GM18505 (cell line): ENCODE data around the gene ATP6V1G2.
A peak's percentile ranks its signal among the peaks of the same experiment; 100 is the strongest.
"Not testable (repeated sequence)": the region's sequence is repeated elsewhere in the genome, so short reads cannot be mapped to it uniquely, and the experiment has no call there.

ENCODE experiments used
- ATAC-seq: cut with Tn5 transposase; IDR thresholded peaks from one replicate; pipeline ENCODE4 v1.9.1; 2021; ENCODE audit not compliant: unreplicated experiment
- POLR2A ChIP-seq: IDR thresholded peaks from 4 replicates; pipeline ENCODE4 v1.6.1; 2011; ENCODE audit warnings: borderline replicate concordance; ENCODE audit not compliant: insufficient read depth, insufficient read length; ENCODE audit errors: extremely low read depth

Gene ATP6V1G2

DNA sequence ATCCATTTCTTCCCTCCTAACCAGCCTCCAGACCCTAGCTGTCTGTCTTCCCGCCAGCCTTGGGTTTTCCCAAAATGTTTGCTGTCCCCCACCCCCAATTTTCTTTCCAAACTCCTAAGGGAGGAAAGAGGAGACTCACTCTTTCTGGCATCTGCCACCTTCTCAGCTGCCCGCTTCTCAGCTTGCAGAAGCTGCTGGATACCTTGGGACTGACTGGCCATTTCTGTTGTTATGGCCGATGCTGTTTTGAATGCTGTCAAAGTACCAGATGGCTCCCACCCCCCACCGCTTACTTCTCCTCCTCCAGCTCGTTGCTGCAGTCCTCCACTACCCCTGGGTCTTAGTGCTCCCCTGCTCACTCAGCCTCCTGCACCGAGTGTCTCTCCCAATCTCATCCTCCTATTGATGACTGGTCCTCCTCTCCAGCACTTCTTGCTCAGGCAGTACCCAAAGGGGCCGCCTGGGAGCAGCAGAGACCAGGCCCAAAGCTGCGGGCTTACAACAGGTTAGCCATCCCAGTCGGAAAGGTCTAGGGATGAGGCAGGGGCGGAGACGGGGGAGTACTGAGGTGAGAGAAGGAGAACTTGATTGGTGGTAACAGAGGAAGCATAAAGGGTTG lies at the start of gene ATP6V1G2:
Gene ATP6V1G2 (minus strand): TSS at position 270 of the 619 bp plus-strand sequence. CDS start 49 bp downstream, at position 221.
- no peak for TF ChIP-seq POLR2A
- ATAC-seq, result peak; percentile 52

DNA sequence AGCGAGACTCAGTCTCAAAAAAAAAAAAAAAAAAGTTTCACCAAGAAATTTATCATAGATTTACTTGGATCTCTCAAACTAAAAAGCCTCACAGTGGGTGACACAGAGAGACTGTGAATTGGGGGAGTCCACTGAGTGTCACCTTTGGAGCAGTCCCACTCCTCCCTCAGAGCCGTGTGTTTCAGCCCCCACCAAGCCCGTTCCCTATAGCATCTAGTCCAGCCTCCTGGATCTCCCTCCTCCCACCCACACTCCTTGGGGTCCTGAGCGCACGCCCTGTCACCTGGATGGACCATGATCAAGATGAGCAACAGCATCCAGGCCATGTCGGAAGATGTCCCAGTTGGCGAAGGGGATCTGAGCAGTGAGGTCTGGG lies 46.0 kb upstream of the ATP6V1G2 start:
- TF ChIP-seq POLR2A, result no peak
- ATAC-seq, result no peak

DNA sequence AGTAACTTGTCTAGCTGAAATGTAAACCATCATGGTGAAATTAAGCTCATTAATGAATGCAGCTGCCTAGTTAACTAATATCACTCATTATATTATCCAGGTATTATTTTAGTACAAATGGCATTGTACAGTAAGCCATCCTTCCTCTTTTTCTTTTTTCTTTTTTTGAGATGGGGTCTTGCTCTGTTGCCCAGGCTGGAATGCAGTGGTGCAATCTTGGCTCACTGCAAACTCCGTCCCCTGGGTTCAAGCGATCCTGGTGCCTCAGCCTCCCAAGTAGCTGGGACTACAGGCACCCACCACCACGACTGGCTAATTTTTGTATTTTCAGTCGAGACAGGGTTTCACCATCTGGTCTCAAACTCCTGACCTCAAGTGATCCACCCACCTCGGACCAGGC lies 44.3 kb upstream of the ATP6V1G2 start:
- ATAC-seq, result not testable (repeated sequence)

DNA sequence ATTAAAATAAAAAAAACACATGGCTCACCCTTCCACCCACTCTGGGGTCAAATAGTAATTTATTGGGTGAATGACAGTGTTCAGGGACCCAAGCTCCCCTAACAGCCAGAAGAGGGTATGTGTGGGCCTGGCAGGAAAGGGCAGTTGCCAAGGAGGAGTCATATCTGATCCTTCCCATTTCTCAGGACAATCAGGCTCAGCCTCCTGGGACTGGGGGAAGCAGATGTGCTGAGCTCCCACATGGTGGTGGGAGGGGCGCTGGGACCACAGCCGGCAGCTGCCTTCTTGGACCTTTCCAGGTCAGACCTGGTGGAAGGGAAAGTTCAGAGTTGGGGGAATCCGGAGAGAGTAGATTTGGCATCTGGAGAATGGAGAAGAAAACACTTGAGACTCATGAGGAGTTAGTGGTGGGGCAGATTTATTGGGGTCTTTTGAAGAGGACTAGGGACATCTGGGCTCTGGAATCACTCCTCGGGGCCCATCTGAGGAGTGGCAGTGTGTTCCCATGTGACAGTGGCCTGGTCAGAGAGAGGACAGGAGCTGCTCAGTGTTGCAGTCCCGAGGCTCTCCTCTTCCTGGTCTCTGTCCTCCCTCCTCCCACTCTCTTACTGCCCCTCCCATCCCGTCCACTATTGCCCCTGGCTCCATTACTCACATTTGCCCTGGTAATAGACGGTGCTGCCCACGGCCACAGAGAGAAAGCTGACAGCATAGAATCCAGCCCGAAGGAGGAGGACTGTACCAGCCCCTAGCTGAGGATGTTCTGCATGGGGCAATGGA lies 42.7 kb upstream of the ATP6V1G2 start:
- no peak for TF ChIP-seq POLR2A
- ATAC-seq, result no peak

DNA sequence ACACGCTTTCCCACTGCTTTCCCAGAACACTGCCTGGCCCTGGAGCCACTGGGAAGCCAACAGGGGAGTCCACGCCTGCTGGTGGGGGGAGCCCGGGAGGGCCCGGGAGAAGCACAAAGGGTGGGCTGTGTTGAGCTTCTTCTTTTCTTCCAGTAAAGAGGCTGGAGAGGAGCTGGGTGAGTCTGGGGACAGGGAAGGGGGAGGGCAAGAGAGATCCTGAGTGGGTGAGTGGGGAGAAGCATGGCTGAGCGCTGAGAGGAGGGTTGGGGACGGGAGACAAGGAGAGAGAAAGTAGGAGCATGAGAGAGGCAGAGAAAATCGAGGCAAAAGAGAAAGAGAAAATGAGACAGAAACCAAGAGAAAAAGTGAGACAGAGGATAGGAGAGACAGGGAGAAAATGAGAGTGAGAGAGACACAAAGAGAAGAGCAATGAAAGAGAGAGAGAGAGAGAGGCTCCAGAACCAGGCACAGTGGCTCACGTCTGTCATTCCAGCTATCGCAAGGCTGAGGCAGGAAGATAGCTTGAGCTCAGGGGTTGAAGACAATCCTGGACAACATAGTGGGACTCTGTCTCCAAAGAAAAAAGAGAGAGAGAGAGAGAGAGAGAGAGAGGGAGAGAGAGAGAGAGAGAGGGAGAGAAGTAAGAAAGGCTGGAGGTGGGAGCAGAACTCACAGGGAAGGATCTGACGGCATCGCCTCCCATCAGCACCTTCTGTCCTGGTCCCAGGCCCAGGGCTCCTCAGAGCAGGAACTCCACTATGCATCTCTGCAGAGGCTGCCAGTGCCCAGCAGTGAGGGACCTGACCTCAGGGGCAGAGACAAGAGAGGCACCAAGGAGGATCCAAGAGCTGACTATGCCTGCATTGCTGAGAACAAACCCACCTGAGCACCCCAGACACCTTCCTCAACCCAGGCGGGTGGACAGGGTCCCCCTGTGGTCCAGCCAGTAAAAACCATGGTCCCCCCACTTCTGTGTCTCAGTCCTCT lies 41.7 kb upstream of the ATP6V1G2 start:
- no peak for ATAC-seq
- peak; percentile 1 for TF ChIP-seq POLR2A

DNA sequence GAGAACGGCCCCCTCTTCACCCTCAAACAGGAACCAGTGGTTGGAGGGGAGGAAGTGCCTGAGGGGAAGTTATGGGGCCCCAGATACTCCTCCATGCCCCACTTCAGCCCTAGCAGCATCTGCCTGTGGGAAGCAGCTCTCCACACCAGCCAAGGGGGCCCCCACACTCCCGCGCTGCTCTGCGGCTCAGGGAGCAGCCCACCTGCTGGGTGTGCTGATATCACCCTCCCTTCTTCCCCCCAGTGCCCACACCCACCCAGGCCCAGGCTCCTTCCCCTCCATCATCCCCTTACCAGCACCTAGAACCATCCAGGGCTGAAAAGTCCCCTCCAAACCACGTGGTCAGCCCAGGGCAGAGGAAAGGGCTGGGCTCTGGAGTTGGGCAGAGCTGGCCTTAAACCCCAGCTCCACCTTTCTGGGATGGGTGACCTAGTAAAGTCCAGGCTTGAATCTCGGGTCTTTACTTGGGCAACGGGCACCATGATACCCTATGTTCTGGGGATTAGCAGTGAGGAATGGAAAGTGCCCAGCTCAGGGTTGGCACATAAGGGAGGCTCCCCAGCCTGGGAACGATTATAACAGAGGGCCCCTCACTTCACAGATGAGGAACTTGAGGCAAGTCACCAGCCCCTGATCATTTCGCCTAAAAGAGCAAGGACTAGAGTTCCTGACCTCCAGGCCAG lies 40.3 kb upstream of the ATP6V1G2 start:
- peak; percentile 45 for TF ChIP-seq POLR2A

DNA sequence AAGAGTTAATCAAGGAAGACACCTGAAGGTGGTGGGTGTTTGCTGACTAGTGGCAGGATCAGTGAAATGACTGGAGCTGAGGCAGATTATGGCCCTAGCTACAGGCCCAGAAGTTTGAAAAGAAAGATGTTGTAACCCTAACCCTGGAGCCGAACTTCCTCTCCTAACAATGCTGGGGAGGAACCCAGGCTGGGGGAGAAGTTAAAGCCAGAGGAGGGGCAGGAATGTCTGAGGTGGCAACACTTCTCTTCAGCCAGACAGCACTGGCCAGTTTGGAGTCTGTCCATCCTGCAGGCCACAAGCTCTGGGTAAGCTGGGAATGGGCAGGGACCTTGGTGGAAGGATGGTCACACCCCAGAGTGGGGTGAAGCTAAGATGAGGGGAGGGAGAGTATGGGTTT lies 39.6 kb upstream of the ATP6V1G2 start, which contains the start of gene LST1:
Gene LST1 (plus strand): TSS at position 270 of the 400 bp plus-strand sequence. CDS start 1,023 bp downstream, outside the sequence.
- TF ChIP-seq POLR2A, result no peak
- ATAC-seq, result no peak

More for the DNA sequence above, 40.3 kb upstream of the ATP6V1G2 start:
- ATAC-seq, result no peak

DNA sequence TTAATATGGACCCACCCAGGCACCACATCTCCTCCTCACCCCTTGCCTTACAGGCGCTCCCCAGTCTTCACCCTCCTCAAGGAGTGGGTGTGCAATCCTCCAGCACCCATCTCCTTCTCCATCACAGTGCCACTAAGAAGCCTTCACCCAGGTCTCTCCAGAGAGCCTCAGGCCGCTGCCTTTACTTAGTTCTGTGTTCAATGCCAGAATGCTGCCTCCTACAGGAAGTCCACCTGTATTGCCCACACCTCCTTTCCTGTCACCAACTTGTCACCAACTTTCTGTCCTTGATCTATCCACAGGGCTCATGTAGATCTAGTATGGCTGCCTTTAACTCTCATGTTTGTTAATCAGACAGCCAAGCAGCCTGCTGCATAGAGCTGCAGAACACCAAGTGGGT lies 39.1 kb upstream of the ATP6V1G2 start:
- ATAC-seq, result no peak
- no peak for TF ChIP-seq POLR2A

DNA sequence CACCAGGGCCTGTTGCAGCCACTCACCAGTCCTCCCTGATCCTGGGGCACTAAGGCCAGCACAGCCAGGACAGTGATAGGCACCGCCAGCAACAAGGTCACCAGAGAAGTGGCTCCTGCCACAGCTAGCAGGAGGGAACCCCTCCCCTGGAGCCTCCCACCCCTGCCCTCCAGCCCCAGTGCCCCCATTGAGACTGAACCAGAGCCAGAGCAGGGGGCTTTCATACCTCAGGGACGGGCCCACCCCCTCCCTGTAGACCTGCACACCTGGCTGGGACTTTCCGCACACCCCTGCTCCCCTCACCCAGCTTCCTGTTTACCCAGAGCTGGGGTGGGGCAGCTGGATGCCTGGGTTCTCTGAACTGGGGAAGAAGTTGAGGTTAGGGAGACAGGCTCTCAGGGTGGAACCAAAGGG lies 35.8 kb upstream of the ATP6V1G2 start, which contains the start of gene LTB:
Gene LTB (minus strand): TSS at position 195 of the 414 bp plus-strand sequence. CDS start 7 bp downstream, at position 188.
- no peak for ATAC-seq

DNA sequence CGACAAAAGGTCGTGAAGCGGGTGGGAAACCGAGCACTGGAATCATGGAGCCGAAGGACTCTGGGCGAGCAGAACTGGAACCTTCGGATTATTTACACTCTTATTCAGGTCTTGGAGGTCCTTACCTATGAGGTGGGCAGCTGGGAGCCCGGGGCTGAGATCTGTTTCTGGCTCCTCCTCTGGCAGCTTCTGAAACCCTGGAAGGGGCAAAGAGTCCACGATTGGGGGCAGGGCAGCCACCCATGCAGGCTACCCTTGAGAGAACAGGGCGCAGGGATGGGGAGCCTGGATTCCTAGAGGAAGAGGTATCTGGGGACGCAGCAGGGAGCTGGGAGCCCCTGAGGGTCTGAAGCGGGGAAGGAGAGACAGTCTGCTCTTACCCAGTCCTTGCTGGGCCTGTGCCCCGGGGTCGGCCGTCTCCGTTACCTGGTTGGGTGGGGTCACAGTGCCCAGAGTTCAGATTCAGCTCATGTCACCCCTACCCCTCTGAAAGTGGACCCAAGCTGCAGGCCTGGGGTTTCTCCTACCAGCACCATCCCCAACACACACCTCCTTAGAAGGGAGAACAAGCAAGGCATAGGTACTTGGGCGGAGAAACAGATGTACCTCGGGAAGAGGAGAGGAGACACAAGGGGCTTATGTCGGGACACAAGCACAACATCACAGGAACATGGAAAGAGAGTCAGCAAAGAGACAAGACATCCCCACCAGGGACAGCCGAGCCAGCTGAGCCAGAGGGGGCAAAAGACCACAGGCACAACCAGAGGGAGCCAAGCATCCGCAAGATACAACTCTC lies 35.2 kb upstream of the ATP6V1G2 start:
- no peak for TF ChIP-seq POLR2A
- ATAC-seq, result no peak

More for the DNA sequence above, 35.8 kb upstream of the ATP6V1G2 start, which contains the start of gene LTB:
- peak; percentile 71 for TF ChIP-seq POLR2A

DNA sequence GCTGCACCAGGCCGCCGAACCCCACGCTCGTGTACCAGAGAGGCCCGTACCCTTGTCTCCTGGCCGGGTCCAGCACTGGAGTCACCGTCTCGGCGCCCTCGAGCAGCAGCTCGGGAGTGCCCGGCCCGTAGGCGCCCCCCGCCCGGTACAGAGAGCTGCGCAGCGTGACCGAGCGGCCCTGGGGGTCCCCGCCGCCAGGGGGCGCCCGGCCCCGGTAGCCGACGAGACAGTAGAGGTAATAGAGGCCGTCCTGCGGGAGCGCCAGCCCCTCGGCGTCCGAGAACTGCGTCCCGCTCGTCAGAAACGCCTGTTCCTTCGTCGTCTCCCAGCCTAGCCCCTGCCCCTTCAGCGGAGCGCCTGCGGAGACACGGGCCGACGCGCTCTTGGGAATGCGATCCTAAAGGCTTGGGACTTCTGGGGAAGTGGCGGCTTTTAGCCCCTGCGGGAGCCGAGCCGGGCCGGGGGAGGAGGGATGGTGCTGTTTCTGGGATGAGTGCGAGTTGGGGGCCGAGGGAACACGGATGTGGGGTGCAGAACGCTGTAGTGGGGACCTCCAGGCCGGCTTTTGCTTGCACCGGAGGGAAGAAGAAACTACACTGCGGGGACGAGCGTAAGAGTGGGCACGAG lies 34.5 kb upstream of the ATP6V1G2 start:
- peak; percentile 74 for TF ChIP-seq POLR2A

DNA sequence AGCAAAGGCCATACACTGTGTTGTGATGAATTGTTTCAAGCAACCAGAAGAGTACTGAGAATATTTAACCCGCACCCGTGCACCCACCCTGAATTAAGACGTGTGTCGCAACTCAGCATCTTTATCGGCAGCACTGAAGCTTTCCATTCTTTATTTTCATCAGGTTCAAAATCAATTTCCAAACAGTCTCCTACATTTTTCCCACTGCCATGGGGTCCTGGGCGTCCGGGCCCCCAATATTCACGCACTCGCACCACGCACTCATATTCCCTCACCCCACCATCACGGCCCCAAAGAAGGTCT lies 34.0 kb upstream of the ATP6V1G2 start:
- ATAC-seq, result no peak
- no peak for TF ChIP-seq POLR2A

More for the DNA sequence above, 34.5 kb upstream of the ATP6V1G2 start:
- peak; percentile 47 for ATAC-seq
